ENCODE data around the gene TP53RK.
"Not testable (repeated sequence)": the region's sequence is repeated elsewhere in the genome, so short reads cannot be mapped to it uniquely, and the experiment has no call there.

The TP53RK gene

GRCh38 chr20:46683939-46684750 lies 5.1 kb downstream of the TP53RK start:
- DNase-seq (ENCODE audit: low read depth in 4 of 4, low spot score in 1 of 4) = no peak

GRCh38 chr20:46683668-46683938 lies 5.6 kb downstream of the TP53RK start:
- DNase-seq (ENCODE audit: low read depth in 4 of 4, low spot score in 1 of 4) = no peak

- DNase-seq (ENCODE audit: low read depth in 4 of 4, low spot score in 1 of 4) = no peak
Observed at GRCh38 chr20:46683011-46683667, 6.1 kb downstream of the TP53RK start.

GRCh38 chr20:46682063-46682821 lies 7.0 kb downstream of the TP53RK start:
- DNase-seq (ENCODE audit: low read depth in 4 of 4, low spot score in 1 of 4) = no peak

GRCh38 chr20:46681032-46681854 lies 8.0 kb downstream of the TP53RK start:
- peak; percentile 43 to 51 (median 50) for DNase-seq (ENCODE audit: low read depth in 4 of 4, low spot score in 1 of 4)

- no peak for DNase-seq (ENCODE audit: low read depth in 4 of 4, low spot score in 1 of 4)
Observed at GRCh38 chr20:46680684-46681031, 8.6 kb downstream of the TP53RK start.

- DNase-seq (ENCODE audit: low read depth in 4 of 4, low spot score in 1 of 4) = no peak
Observed at GRCh38 chr20:46678516-46678915, 10.7 kb downstream of the TP53RK start.

GRCh38 chr20:46677608-46678007 lies 11.6 kb downstream of the TP53RK start:
- DNase-seq (ENCODE audit: low read depth in 4 of 4, low spot score in 1 of 4) = no peak

GRCh38 chr20:46676649-46677316 lies 12.5 kb downstream of the TP53RK start:
- DNase-seq (ENCODE audit: low read depth in 4 of 4, low spot score in 1 of 4) = not testable (repeated sequence)

- DNase-seq (ENCODE audit: low read depth in 4 of 4, low spot score in 1 of 4) = no peak
Observed at GRCh38 chr20:46674253-46675083, 14.8 kb downstream of the TP53RK start.

GRCh38 chr20:46673394-46674252 lies 15.6 kb downstream of the TP53RK start:
- DNase-seq (ENCODE audit: low read depth in 4 of 4, low spot score in 1 of 4) = no peak

- no peak for DNase-seq (ENCODE audit: low read depth in 4 of 4, low spot score in 1 of 4)
Observed at GRCh38 chr20:46672543-46673148, 16.6 kb downstream of the TP53RK start.

GRCh38 chr20:46671866-46672542 lies 17.2 kb downstream of the TP53RK start:
- no peak for DNase-seq (ENCODE audit: low read depth in 4 of 4, low spot score in 1 of 4)

- DNase-seq (ENCODE audit: low read depth in 4 of 4, low spot score in 1 of 4) = no peak
Observed at GRCh38 chr20:46670585-46671584, 18.4 kb downstream of the TP53RK start.

GRCh38 chr20:46670228-46670584 lies 19.0 kb downstream of the TP53RK start:
- no peak for DNase-seq (ENCODE audit: low read depth in 4 of 4, low spot score in 1 of 4)

GRCh38 chr20:46666818-46667515 lies 22.3 kb downstream of the TP53RK start:
- DNase-seq (ENCODE audit: low read depth in 4 of 4, low spot score in 1 of 4) = no peak

Measured in stimulated activated CD4-positive, alpha-beta T cell treated with anti-CD3 and anti-CD28 coated beads, Interleukin-1b, Interleukin-23, amount 100 ng/mL, for 24 hours (primary cell).